Activated T-helper 2 cell treated with anti-CD3 and anti-CD28 coated beads, Interferon-gamma antibody, Interleukin-2, Interleukin-4, amounts not matched to agents 10 μg/mL and 5 μg/mL and 100 μg/mL, durations not matched to agents 14 hours and 24 hours and 36 hours (primary cell): ENCODE results near the gene DDX39B. TPM values are rescaled to one million over a fixed set of nuclear protein-coding genes. Genes with fewer than 3 reads are reported as not detected.
A peak's percentile ranks its signal among the peaks of the same experiment; 100 is the strongest.

Experiments
- DNase-seq: peaks from one replicate; pipeline ENCODE4 v3.0.0; 2021; ENCODE audit warnings: low spot score
- H3K27ac Mint-ChIP-seq: one replicate; pipeline ENCODE4 v1.8.0; 2021; ENCODE audit warnings: mixed read lengths
- H3K27me3 Mint-ChIP-seq: one replicate; pipeline ENCODE4 v1.8.0; 2021; ENCODE audit warnings: low read depth, mixed read lengths
- H3K36me3 Mint-ChIP-seq: one replicate; pipeline ENCODE4 v1.8.0; 2021; ENCODE audit warnings: low read depth, mixed read lengths
- H3K4me1 Mint-ChIP-seq: one replicate; pipeline ENCODE4 v1.8.0; 2021; ENCODE audit warnings: low read depth, mixed read lengths
- H3K4me3 Mint-ChIP-seq: one replicate; pipeline ENCODE4 v1.8.0; 2021; ENCODE audit warnings: low read depth, mild to moderate bottlenecking, moderate library complexity, mixed read lengths
- H3K9me3 Mint-ChIP-seq: one replicate; pipeline ENCODE4 v1.8.0; 2021; ENCODE audit warnings: mixed read lengths
- intact Hi-C: fragments of 100-400 bp; cut with micrococcal nuclease; formaldehyde crosslinking; loops from one replicate; pipeline ENCODE4 v1.15.1; 2023
- total RNA-seq: library from RNA; stranded (reverse); gene quantifications from 2 replicates; pipeline ENCODE4 v1.2.3, GENCODE V29; 2022

DDX39B gene
- total RNA-seq, 1 donor from 2014 or later, result 579 TPM

GRCh38 chr6:31572041-31572911 lies 30.5 kb upstream of the DDX39B start, which contains the start of gene LTA:
TSS of gene LTA (plus strand) at chr6:31572289. CDS start at chr6:31572743, 454 bp downstream.
- peak within 1 kb of the TSS; percentile 92 for H3K4me3 Mint-ChIP-seq
- peaks cover 35% of the 10 kb centered on the region for H3K36me3 Mint-ChIP-seq
- intact Hi-C loops, result loop anchor here (2.0 to 10.0 kb wide), 2 partner anchors 81 to 253 kb away; partner anchors contain the start of genes BAG6 and HSPA1B
- H3K27me3 Mint-ChIP-seq, result peaks cover 6% of the 10 kb centered on the region
- peak within 1 kb of the TSS; percentile 95 for H3K27ac Mint-ChIP-seq
- peaks cover 83% of the 10 kb centered on the region for H3K4me1 Mint-ChIP-seq
- no peaks in the 10 kb centered on the region for H3K9me3 Mint-ChIP-seq
- peak; percentile 60 for DNase-seq

GRCh38 chr6:31569861-31570536 lies 28.2 kb upstream of the DDX39B start:
- Mint-ChIP-seq H3K27ac (no peak overlapping the region), H3K4me3 (no peak overlapping the region)

GRCh38 chr6:31568537-31568961 lies 26.7 kb upstream of the DDX39B start:
- Mint-ChIP-seq H3K36me3 (peaks cover 24% of the 10 kb centered on the region), H3K27ac (peak overlapping the region; percentile 86), H3K4me3 (peak overlapping the region; percentile 64), H3K9me3 (no peaks in the 10 kb centered on the region), H3K4me1 (peaks cover 65% of the 10 kb centered on the region), H3K27me3 (peaks cover 18% of the 10 kb centered on the region)
- intact Hi-C loops, result loop anchor here (1.0 kb wide), 3 partner anchors 8 to 21 kb away; partner anchors contain the start of gene NFKBIL1
- peak; percentile 78 for DNase-seq

More at GRCh38 chr6:31569861-31570536, 28.2 kb upstream of the DDX39B start:
- intact Hi-C loops, result loop anchor here (10.0 kb wide), 1 partner anchor 255 kb away; the partner anchor contains the start of gene HSPA1B
- Mint-ChIP-seq H3K27me3 (peaks cover 13% of the 10 kb centered on the region), H3K9me3 (no peaks in the 10 kb centered on the region), H3K36me3 (peaks cover 19% of the 10 kb centered on the region), H3K4me1 (peaks cover 71% of the 10 kb centered on the region)
- DNase-seq, result no peak

- no peaks in the 10 kb centered on the region for H3K9me3 Mint-ChIP-seq
- no peak for DNase-seq
- H3K27ac Mint-ChIP-seq, result peak overlapping the region; percentile 86
- peak overlapping the region; percentile 64 for H3K4me3 Mint-ChIP-seq
- peaks cover 63% of the 10 kb centered on the region for H3K4me1 Mint-ChIP-seq
- peaks cover 18% of the 10 kb centered on the region for H3K27me3 Mint-ChIP-seq
- intact Hi-C loops, result loop anchor here (1.0 kb wide), 3 partner anchors 7 to 20 kb away; partner anchors contain the start of gene NFKBIL1
- H3K36me3 Mint-ChIP-seq, result peaks cover 19% of the 10 kb centered on the region
These were observed 25.9 kb upstream of the DDX39B start for GRCh38 chr6:31567531-31568370.

DNA sequence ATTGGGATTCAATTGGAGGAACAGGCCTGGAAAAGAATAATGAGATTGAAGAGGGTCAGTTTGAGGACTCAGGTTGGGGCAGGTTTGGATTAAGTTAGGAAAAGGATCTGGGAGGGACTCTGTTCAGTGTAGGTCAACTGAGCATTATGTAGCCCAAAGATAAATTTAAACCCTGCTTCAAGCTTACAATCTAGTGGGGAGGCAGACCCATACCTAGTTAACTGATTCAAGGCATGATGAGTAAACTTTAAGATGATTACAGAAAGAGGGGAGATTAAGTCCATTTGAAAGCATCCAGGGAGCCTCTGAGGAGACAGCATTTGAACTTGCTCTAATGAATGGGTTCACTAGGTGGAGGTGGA lies 18.9 kb upstream of the DDX39B start:
- DNase-seq, result no peak
- intact Hi-C loops, result loop anchor here (1.0 kb wide), 1 partner anchor 8 kb away; no protein-coding TSS in a partner anchor
- H3K36me3 Mint-ChIP-seq, result peaks cover 64% of the 10 kb centered on the region
- H3K27ac Mint-ChIP-seq, result peak overlapping the region; percentile 24
- H3K9me3 Mint-ChIP-seq, result no peaks in the 10 kb centered on the region
- peak overlapping the region; percentile 11 for H3K4me3 Mint-ChIP-seq
- H3K27me3 Mint-ChIP-seq, result peaks cover 15% of the 10 kb centered on the region
- H3K4me1 Mint-ChIP-seq, result peaks cover 65% of the 10 kb centered on the region

DNA sequence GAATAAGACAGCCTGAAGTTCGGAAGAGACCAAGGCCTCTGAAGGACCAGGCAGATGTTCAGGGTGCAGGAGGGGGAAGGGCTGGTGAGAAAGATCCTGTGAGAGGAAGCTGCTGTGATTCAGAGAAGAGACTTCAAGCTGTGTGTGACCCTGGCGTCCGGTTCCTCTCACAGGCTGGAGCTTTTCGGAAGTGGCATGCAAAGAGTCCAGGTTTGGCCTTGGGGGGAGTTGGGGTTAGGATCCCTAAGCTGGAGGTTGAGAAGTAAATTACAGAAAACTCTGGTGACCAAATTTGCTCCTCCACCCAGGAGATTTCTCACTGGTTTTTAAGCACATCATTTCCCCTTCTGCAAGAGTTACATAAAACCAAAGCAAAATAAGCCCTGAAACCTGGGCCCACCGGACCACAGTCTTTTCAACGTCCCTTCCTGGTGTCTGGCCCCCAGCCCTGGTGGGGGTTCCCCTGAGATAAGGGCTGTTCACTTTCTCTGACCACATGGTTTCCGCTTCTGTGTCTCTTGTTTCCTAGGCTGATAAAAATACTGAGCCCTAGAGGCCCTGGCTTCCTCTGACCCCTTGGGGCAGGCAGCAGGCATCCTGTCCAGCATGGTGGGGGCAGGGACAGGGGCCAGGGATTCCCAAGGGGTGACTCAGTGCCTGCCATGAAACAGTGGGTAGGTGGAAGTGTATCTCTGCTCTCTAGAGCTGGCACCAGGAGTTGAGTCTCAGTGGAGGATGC lies 18.3 kb upstream of the DDX39B start:
- peak overlapping the region; percentile 11 for H3K4me3 Mint-ChIP-seq
- intact Hi-C loops, result loop anchor here (1.0 kb wide), 1 partner anchor 8 kb away; no protein-coding TSS in a partner anchor
- H3K27me3 Mint-ChIP-seq, result peaks cover 11% of the 10 kb centered on the region
- no peaks in the 10 kb centered on the region for H3K9me3 Mint-ChIP-seq
- no peak for DNase-seq
- peak overlapping the region; percentile 51 for H3K27ac Mint-ChIP-seq
- H3K4me1 Mint-ChIP-seq, result peaks cover 61% of the 10 kb centered on the region
- peaks cover 60% of the 10 kb centered on the region for H3K36me3 Mint-ChIP-seq

DNA sequence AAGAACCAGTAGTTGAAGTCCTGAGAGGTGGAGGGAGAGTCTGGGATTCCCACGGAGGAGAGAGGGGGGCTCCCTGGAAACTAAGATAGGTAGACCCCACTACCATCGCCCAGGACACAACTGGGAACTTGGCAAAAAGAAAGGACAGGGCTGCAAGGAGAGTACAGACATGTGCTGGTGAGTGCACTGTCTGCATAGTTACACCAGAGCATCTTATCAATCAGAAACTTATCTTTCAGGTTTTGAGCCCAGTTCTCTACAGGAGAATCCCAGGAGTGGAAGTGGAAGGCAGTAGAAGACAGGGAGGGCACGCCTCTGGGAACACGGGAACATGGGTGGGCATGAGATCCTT lies 17.8 kb upstream of the DDX39B start:
- Mint-ChIP-seq H3K27ac (peak overlapping the region; percentile 51), H3K27me3 (peaks cover 6% of the 10 kb centered on the region), H3K9me3 (no peaks in the 10 kb centered on the region), H3K36me3 (peaks cover 59% of the 10 kb centered on the region), H3K4me3 (peak overlapping the region; percentile 51), H3K4me1 (peaks cover 58% of the 10 kb centered on the region)
- DNase-seq, result no peak
- intact Hi-C loops, result no loop called here

DNA sequence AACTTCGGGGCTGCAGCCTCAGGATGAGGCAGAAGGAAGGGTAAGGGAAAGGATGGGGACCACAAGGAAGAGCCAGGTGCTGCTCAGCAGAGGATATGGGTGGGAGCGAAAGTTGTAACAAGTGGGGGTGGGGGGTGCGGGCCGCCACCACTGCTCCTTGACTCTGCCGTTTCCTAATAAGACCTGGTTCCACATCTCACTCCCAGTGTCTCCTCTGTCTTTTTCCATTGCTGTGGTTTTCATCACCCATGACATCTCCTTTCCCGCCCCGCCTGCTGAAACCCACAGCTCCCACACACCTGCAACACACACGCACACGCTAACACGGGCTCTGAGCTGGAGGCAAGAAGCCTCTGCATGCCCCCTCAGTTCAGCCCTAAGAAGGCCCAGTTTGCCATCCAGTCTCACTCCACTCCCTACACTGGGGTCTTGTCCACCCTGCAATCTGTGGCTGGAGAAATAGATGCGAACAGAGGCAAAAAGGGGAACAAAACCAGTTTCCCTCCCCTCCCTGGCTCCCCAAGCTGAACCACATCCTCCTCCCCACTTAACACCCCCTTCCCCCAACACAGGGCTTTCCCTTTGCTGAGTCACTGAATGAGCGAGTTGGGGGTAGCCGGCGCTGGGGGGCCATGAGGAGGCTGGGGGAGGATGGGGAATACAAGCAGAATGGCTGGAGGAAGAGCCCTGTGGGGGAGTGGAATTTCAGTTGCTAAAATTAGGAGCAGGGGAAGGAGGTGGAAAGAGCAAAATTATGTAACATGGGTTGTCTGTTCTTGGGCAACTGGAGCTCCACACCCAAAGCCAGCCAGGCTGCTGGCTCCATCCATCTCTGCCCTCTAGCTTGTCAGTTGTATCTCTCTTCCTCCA lies 17.1 kb upstream of the DDX39B start:
- peaks cover 58% of the 10 kb centered on the region for H3K36me3 Mint-ChIP-seq

DNA sequence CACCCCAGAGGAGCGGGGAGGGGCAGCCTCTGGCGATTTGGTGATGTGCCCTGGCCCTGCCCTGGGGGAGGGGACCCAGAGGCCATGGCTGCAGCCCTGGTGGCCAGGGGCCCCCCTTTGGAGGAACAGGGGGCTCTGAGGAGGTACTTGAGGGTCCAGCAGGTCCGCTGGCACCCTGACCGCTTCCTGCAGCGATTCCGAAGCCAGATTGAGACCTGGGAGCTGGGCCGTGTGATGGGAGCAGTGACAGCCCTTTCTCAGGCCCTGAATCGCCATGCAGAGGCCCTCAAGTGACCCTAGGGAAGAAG lies 16.5 kb upstream of the DDX39B start:
- H3K4me1 Mint-ChIP-seq, result peaks cover 56% of the 10 kb centered on the region
- no peak for DNase-seq

More for the DNA sequence above, 17.1 kb upstream of the DDX39B start:
- H3K4me3 Mint-ChIP-seq, result peak overlapping the region; percentile 51
- H3K9me3 Mint-ChIP-seq, result no peaks in the 10 kb centered on the region
- peaks cover 60% of the 10 kb centered on the region for H3K4me1 Mint-ChIP-seq
- no peak for DNase-seq
- intact Hi-C loops, result no loop called here
- peaks cover 5% of the 10 kb centered on the region for H3K27me3 Mint-ChIP-seq
- peak overlapping the region; percentile 51 for H3K27ac Mint-ChIP-seq

GRCh38 chr6:31557443-31558317 lies 15.9 kb upstream of the DDX39B start:
- intact Hi-C loops, result no loop called here
- Mint-ChIP-seq H3K36me3 (peaks cover 53% of the 10 kb centered on the region), H3K4me1 (peaks cover 52% of the 10 kb centered on the region), H3K9me3 (no peaks in the 10 kb centered on the region), H3K4me3 (no peak overlapping the region), H3K27me3 (no peaks in the 10 kb centered on the region), H3K27ac (no peak overlapping the region)
- DNase-seq, result no peak

More for the DNA sequence above, 16.5 kb upstream of the DDX39B start:
- Mint-ChIP-seq H3K27me3 (peaks cover 3% of the 10 kb centered on the region), H3K4me3 (peak overlapping the region; percentile 14), H3K27ac (peak overlapping the region; percentile 51), H3K36me3 (peaks cover 56% of the 10 kb centered on the region), H3K9me3 (no peaks in the 10 kb centered on the region)
- intact Hi-C loops, result no loop called here
